Measurements from ENCODE around the gene LIG3. TPM values are rescaled to one million over a fixed set of nuclear protein-coding genes. Genes with fewer than 3 reads are reported as not detected.
"Not testable (repeated sequence)": the region's sequence is repeated elsewhere in the genome, so short reads cannot be mapped to it uniquely, and the experiment has no call there.

The LIG3 gene
- total and polyA plus RNA-seq, 2 donors, result 7.6 to 18.8 TPM

GRCh38 chr17:35022536-35023063, 42.3 kb downstream of the LIG3 start:
- Histone ChIP-seq H3K4me3 (ENCODE audit: low read length in 2 of 2) (no peak overlapping the region), H3K27me3 (ENCODE audit: control insufficient read depth in 2 of 2, insufficient read depth in 1 of 2, low read length in 1 of 2) (no peaks in the 10 kb centered on the region), H3K4me1 (ENCODE audit: control insufficient read depth in 2 of 2, insufficient read depth in 2 of 2, low read length in 2 of 2) (peaks cover 0 to 9% of the 10 kb centered on the region in 2 donors), H3K36me3 (ENCODE audit: control insufficient read depth in 2 of 2, insufficient read depth in 2 of 2, low read length in 1 of 2) (peaks cover 0 to 19% of the 10 kb centered on the region in 2 donors), H3K9me3 (ENCODE audit: control insufficient read depth in 2 of 2, insufficient read depth in 1 of 2, low read length in 1 of 2) (no peaks in the 10 kb centered on the region), H3K27ac (ENCODE audit: low read depth in 1 of 2, low read length in 1 of 2) (peak overlapping the region; percentile 32 to 78)
- DNase-seq (ENCODE audit: low read depth in 6 of 9, low spot score in 9 of 9), result peak in 6 of 9 donors; percentile 29 to 73 (median 40)
- WGBS, result 37% methylated on average over 8 of the region's 8 CpGs

DNA sequence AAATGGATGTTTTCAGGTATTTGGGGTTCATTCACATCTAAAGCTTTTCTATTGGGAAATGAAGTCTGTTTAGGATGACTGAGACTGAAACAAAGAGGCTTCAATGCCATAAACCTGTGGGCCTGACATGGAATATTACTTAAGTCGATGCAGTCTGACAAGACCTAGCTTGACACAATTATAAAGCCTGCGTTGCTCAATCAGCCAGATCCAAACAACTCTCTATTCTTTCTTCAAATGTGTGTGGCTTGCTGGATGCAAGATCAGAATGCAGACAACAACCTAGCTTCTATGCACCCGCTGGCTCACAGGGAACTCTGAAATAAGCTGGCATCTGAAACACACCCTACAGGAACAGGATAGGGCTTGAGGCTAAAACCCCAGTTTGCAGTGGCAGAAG, 43.2 kb downstream of the LIG3 start:
- Histone ChIP-seq H3K27ac (ENCODE audit: low read depth in 1 of 2, low read length in 1 of 2) (peak overlapping the region; percentile 32 to 58), H3K9me3 (ENCODE audit: control insufficient read depth in 2 of 2, insufficient read depth in 1 of 2, low read length in 1 of 2) (no peaks in the 10 kb centered on the region), H3K36me3 (ENCODE audit: control insufficient read depth in 2 of 2, insufficient read depth in 2 of 2, low read length in 1 of 2) (peaks cover 0 to 19% of the 10 kb centered on the region in 2 donors), H3K27me3 (ENCODE audit: control insufficient read depth in 2 of 2, insufficient read depth in 1 of 2, low read length in 1 of 2) (no peaks in the 10 kb centered on the region), H3K4me1 (ENCODE audit: control insufficient read depth in 2 of 2, insufficient read depth in 2 of 2, low read length in 2 of 2) (peaks cover 0 to 9% of the 10 kb centered on the region in 2 donors), H3K4me3 (ENCODE audit: low read length in 2 of 2) (no peak overlapping the region)
- 93% methylated on average over 3 of the region's 3 CpGs for WGBS
- no peak for DNase-seq (ENCODE audit: low read depth in 6 of 9, low spot score in 9 of 9)

- Histone ChIP-seq H3K4me1 (ENCODE audit: control insufficient read depth in 2 of 2, insufficient read depth in 2 of 2, low read length in 2 of 2) (peaks cover 0 to 9% of the 10 kb centered on the region in 2 donors), H3K4me3 (ENCODE audit: low read length in 2 of 2) (no peak overlapping the region), H3K27ac (ENCODE audit: low read depth in 1 of 2, low read length in 1 of 2) (no peak overlapping the region), H3K27me3 (ENCODE audit: control insufficient read depth in 2 of 2, insufficient read depth in 1 of 2, low read length in 1 of 2) (no peaks in the 10 kb centered on the region), H3K36me3 (ENCODE audit: control insufficient read depth in 2 of 2, insufficient read depth in 2 of 2, low read length in 1 of 2) (peaks cover 0 to 15% of the 10 kb centered on the region in 2 donors), H3K9me3 (ENCODE audit: control insufficient read depth in 2 of 2, insufficient read depth in 1 of 2, low read length in 1 of 2) (no peaks in the 10 kb centered on the region)
- WGBS, result 94% methylated on average over 1 of the region's 1 CpG
- DNase-seq (ENCODE audit: low read depth in 6 of 9, low spot score in 9 of 9), result no peak
Observed at GRCh38 chr17:35025541-35025940, 45.2 kb downstream of the LIG3 start.

DNA sequence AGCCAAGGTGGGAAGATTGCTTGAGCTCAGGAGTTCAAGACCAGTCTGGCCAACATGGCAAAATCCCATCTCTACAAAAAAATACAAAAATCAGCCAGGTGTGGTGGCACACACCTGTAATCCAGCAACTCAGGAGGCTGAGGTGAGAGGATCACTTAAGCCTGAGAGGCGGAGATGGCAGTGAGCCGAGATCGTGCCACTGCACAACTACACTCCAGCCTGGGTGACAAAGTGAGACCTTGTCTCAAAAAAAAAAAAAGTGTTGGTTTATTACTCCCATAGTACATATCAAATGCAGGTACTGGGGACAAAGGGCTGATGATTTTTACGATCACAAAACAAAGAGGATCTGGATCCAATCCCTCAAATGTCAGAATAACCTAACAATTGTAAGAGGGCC, 47.8 kb downstream of the LIG3 start:
- not testable (repeated sequence) for H3K4me3 ChIP-seq (ENCODE audit: low read length in 2 of 2); H3K4me1 ChIP-seq (ENCODE audit: control insufficient read depth in 2 of 2, insufficient read depth in 2 of 2, low read length in 2 of 2); H3K27me3 ChIP-seq (ENCODE audit: control insufficient read depth in 2 of 2, insufficient read depth in 1 of 2, low read length in 1 of 2); DNase-seq (ENCODE audit: low read depth in 6 of 9, low spot score in 9 of 9); H3K27ac ChIP-seq (ENCODE audit: low read depth in 1 of 2, low read length in 1 of 2); H3K9me3 ChIP-seq (ENCODE audit: control insufficient read depth in 2 of 2, insufficient read depth in 1 of 2, low read length in 1 of 2)
- 98% methylated on average over 4 of the region's 4 CpGs for WGBS
- peaks cover 0 to 12% of the 10 kb centered on the region in 2 donors for H3K36me3 ChIP-seq (ENCODE audit: control insufficient read depth in 2 of 2, insufficient read depth in 2 of 2, low read length in 1 of 2)

DNA sequence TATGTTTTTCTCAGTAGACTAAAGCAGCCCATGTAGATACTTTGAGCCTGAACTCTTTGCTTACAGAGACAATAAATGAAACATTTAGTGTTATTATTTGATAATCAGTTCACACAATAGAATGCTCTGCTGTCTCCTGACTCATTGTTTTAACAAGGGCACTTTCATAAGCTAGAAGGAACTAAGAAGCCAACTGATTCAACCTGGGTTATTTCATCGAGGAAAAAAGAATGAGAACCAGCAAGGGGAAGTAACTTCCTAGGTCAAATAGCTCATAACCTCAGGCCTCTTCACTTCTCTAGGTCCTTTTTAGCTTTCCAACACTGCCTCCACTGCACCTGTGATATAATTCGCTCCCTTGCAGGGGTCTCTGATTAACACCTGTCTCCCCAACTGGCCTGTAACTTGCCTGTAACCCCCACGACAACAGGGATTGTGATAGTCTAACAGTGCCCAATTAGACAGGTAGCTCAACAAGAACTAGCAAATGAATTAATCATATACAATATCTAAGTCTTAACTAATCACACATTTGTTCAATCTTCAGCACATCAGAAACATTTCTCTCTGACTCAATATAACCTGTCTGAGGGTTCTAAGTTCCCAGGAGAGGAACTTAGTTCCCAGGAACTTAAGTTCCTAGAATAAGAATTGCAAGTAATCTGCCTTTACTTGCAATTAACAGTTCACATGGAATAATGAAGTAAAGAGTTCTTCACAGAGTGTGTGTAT, 48.4 kb downstream of the LIG3 start:
- H3K4me3 ChIP-seq (ENCODE audit: low read length in 2 of 2), result no peak overlapping the region
- no peak overlapping the region for H3K27ac ChIP-seq (ENCODE audit: low read depth in 1 of 2, low read length in 1 of 2)

GRCh38 chr17:35030780-35031179, 50.5 kb downstream of the LIG3 start:
- H3K4me1 ChIP-seq (ENCODE audit: control insufficient read depth in 2 of 2, insufficient read depth in 2 of 2, low read length in 2 of 2), result no peaks in the 10 kb centered on the region
- 96% methylated on average over 1 of the region's 1 CpG for WGBS
- H3K4me3 ChIP-seq (ENCODE audit: low read length in 2 of 2), result no peak overlapping the region
- no peak for DNase-seq (ENCODE audit: low read depth in 6 of 9, low spot score in 9 of 9)
- no peaks in the 10 kb centered on the region for H3K9me3 ChIP-seq (ENCODE audit: control insufficient read depth in 2 of 2, insufficient read depth in 1 of 2, low read length in 1 of 2)
- H3K36me3 ChIP-seq (ENCODE audit: control insufficient read depth in 2 of 2, insufficient read depth in 2 of 2, low read length in 1 of 2), result peaks cover 0 to 8% of the 10 kb centered on the region in 2 donors
- no peak overlapping the region for H3K27ac ChIP-seq (ENCODE audit: low read depth in 1 of 2, low read length in 1 of 2)
- H3K27me3 ChIP-seq (ENCODE audit: control insufficient read depth in 2 of 2, insufficient read depth in 1 of 2, low read length in 1 of 2), result no peaks in the 10 kb centered on the region

More for the DNA sequence above, 48.4 kb downstream of the LIG3 start:
- Histone ChIP-seq H3K36me3 (ENCODE audit: control insufficient read depth in 2 of 2, insufficient read depth in 2 of 2, low read length in 1 of 2) (peaks cover 0 to 12% of the 10 kb centered on the region in 2 donors), H3K9me3 (ENCODE audit: control insufficient read depth in 2 of 2, insufficient read depth in 1 of 2, low read length in 1 of 2) (no peaks in the 10 kb centered on the region), H3K27me3 (ENCODE audit: control insufficient read depth in 2 of 2, insufficient read depth in 1 of 2, low read length in 1 of 2) (no peaks in the 10 kb centered on the region), H3K4me1 (ENCODE audit: control insufficient read depth in 2 of 2, insufficient read depth in 2 of 2, low read length in 2 of 2) (no peaks in the 10 kb centered on the region)
- 61% methylated on average over 3 of the region's 3 CpGs for WGBS
- no peak for DNase-seq (ENCODE audit: low read depth in 6 of 9, low spot score in 9 of 9)

DNA sequence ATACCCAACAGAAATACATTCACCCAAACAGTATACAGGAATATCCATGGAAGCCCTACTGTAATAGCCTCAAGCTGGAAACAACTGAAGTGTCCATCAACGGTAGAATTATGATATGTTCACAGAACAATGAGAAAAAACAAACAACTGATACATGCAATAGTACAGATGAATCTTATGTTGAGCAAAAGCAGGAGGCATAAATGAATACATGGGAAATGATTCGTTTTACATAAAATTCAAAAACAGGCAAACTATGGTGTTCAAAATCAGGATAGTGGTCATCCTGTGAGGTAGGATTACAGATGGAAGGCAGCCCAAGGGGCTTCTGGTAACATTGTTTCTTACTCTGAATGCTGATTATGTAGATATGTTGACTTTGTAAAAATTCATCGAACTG, 58.1 kb downstream of the LIG3 start:
- no peak overlapping the region for H3K27ac ChIP-seq (ENCODE audit: low read depth in 1 of 2, low read length in 1 of 2)
- H3K9me3 ChIP-seq (ENCODE audit: control insufficient read depth in 2 of 2, insufficient read depth in 1 of 2, low read length in 1 of 2), result no peaks in the 10 kb centered on the region
- no peak overlapping the region for H3K4me3 ChIP-seq (ENCODE audit: low read length in 2 of 2)
- H3K4me1 ChIP-seq (ENCODE audit: control insufficient read depth in 2 of 2, insufficient read depth in 2 of 2, low read length in 2 of 2), result peaks cover 0 to 3% of the 10 kb centered on the region in 2 donors
- WGBS, result 98% methylated on average over 3 of the region's 3 CpGs
- DNase-seq (ENCODE audit: low read depth in 6 of 9, low spot score in 9 of 9), result no peak
- H3K36me3 ChIP-seq (ENCODE audit: control insufficient read depth in 2 of 2, insufficient read depth in 2 of 2, low read length in 1 of 2), result no peaks in the 10 kb centered on the region
- H3K27me3 ChIP-seq (ENCODE audit: control insufficient read depth in 2 of 2, insufficient read depth in 1 of 2, low read length in 1 of 2), result no peaks in the 10 kb centered on the region

DNA sequence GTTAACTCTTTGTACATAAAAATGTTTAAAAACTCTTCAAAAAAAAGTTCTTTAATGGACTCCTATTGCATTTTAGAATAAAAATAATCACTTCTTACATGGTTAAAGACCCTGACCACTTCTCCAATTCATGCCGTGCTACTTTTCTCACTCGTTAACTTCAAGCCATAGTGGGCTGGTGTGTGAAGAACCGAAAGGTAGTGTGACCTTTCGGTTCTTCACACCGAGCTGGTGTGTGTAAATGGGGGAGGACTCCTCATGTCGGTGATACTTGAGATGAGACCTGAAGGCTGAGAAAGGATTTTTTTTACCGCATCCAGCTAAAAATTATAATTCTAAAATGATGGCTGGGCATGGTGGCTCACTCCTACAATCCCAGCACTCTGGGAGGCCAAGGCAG, 61.1 kb downstream of the LIG3 start:
- no peaks in the 10 kb centered on the region for H3K9me3 ChIP-seq (ENCODE audit: control insufficient read depth in 2 of 2, insufficient read depth in 1 of 2, low read length in 1 of 2)
- 98% methylated on average over 7 of the region's 7 CpGs for WGBS

GRCh38 chr17:35044181-35044580, 63.9 kb downstream of the LIG3 start:
- H3K27me3 ChIP-seq (ENCODE audit: control insufficient read depth in 2 of 2, insufficient read depth in 1 of 2, low read length in 1 of 2), result no peaks in the 10 kb centered on the region
- peaks cover 11 to 21% of the 10 kb centered on the region in 2 donors for H3K4me1 ChIP-seq (ENCODE audit: control insufficient read depth in 2 of 2, insufficient read depth in 2 of 2, low read length in 2 of 2)
- no peaks in the 10 kb centered on the region for H3K9me3 ChIP-seq (ENCODE audit: control insufficient read depth in 2 of 2, insufficient read depth in 1 of 2, low read length in 1 of 2)
- WGBS, result 97% methylated on average over 8 of the region's 8 CpGs
- no peak for DNase-seq (ENCODE audit: low read depth in 6 of 9, low spot score in 9 of 9)
- no peak overlapping the region for H3K27ac ChIP-seq (ENCODE audit: low read depth in 1 of 2, low read length in 1 of 2)
- H3K4me3 ChIP-seq (ENCODE audit: low read length in 2 of 2), result no peak overlapping the region
- no peaks in the 10 kb centered on the region for H3K36me3 ChIP-seq (ENCODE audit: control insufficient read depth in 2 of 2, insufficient read depth in 2 of 2, low read length in 1 of 2)

More for the DNA sequence above, 61.1 kb downstream of the LIG3 start:
- Histone ChIP-seq H3K36me3 (ENCODE audit: control insufficient read depth in 2 of 2, insufficient read depth in 2 of 2, low read length in 1 of 2) (no peaks in the 10 kb centered on the region), H3K4me3 (ENCODE audit: low read length in 2 of 2) (no peak overlapping the region), H3K4me1 (ENCODE audit: control insufficient read depth in 2 of 2, insufficient read depth in 2 of 2, low read length in 2 of 2) (peaks cover 3% of the 10 kb centered on the region in 2 donors), H3K27ac (ENCODE audit: low read depth in 1 of 2, low read length in 1 of 2) (no peak overlapping the region), H3K27me3 (ENCODE audit: control insufficient read depth in 2 of 2, insufficient read depth in 1 of 2, low read length in 1 of 2) (no peaks in the 10 kb centered on the region)
- DNase-seq (ENCODE audit: low read depth in 6 of 9, low spot score in 9 of 9), result no peak

Data from thymus (tissue), 11 donors.